GM19023 (cell line): ENCODE measurements around the gene SARDH.

Experiments
- ATAC-seq: cut with Tn5 transposase; IDR thresholded peaks from one replicate; pipeline ENCODE4 v1.9.1; 2021; ENCODE audit warnings: mild to moderate bottlenecking, moderate library complexity; ENCODE audit not compliant: unreplicated experiment

Gene SARDH

GRCh38 chr9:133733796-133734533, 4.2 kb downstream of the SARDH start:
- no peak for ATAC-seq

GRCh38 chr9:133733421-133733795, 4.7 kb downstream of the SARDH start:
- ATAC-seq, result no peak

- ATAC-seq, result no peak
These were observed 5.3 kb downstream of the SARDH start for GRCh38 chr9:133732639-133733408.

- ATAC-seq, result no peak
These were observed 6.1 kb downstream of the SARDH start for GRCh38 chr9:133731876-133732638.

GRCh38 chr9:133730994-133731715, 7.0 kb downstream of the SARDH start:
- no peak for ATAC-seq

GRCh38 chr9:133729617-133730281, 8.4 kb downstream of the SARDH start:
- ATAC-seq, result no peak

- no peak for ATAC-seq
These were observed 9.1 kb downstream of the SARDH start for GRCh38 chr9:133728856-133729616.

- ATAC-seq, result no peak
These were observed 10.2 kb downstream of the SARDH start for GRCh38 chr9:133727876-133728441.

GRCh38 chr9:133727277-133727875, 10.8 kb downstream of the SARDH start:
- ATAC-seq, result no peak

- ATAC-seq, result no peak
These were observed 11.5 kb downstream of the SARDH start for GRCh38 chr9:133726401-133727276.

GRCh38 chr9:133725886-133726285, 12.3 kb downstream of the SARDH start:
- no peak for ATAC-seq

- no peak for ATAC-seq
These were observed 19.4 kb downstream of the SARDH start for GRCh38 chr9:133718563-133719315.

GRCh38 chr9:133717113-133718031, 20.8 kb downstream of the SARDH start:
- ATAC-seq, result no peak

- no peak for ATAC-seq
These were observed 21.5 kb downstream of the SARDH start for GRCh38 chr9:133716564-133717112.

- no peak for ATAC-seq
These were observed 22.1 kb downstream of the SARDH start for GRCh38 chr9:133715866-133716563.
